Measurements from ENCODE around the gene STIMATE.

DNA sequence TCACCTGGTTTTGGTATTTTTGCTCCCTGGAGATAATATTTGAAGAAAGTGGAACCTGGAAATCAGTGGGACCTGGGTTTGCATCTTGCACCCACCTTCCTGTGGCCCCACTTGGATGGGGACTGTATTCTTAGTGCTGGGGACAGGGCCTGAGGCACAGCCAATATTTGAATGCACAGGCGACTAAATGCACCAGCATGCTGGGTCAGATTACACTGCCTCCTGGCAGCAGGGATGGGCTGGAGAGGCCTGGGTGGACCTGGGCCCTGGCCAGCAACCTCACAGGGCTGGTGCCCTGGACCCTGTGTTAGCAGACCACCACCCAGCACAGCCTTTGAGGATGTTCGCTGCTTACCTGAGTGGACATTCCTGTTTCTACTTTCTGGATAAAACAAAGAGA is 77.4 kb downstream of the STIMATE start:
- TF ChIP-seq EZH2 (IDR thresholded peaks at IDR 0.05; ENCODE audit: low read depth, unreplicated experiment) (no peak), EZH2phosphoT487 (IDR thresholded peaks at IDR 0.05; ENCODE audit: unreplicated experiment) (no peak), CREB1 (CRISPR knock-in tag; IDR thresholded peaks at IDR 0.05; ENCODE audit: low read depth) (no peak)
- TF ChIP-seq, protein P1, sequence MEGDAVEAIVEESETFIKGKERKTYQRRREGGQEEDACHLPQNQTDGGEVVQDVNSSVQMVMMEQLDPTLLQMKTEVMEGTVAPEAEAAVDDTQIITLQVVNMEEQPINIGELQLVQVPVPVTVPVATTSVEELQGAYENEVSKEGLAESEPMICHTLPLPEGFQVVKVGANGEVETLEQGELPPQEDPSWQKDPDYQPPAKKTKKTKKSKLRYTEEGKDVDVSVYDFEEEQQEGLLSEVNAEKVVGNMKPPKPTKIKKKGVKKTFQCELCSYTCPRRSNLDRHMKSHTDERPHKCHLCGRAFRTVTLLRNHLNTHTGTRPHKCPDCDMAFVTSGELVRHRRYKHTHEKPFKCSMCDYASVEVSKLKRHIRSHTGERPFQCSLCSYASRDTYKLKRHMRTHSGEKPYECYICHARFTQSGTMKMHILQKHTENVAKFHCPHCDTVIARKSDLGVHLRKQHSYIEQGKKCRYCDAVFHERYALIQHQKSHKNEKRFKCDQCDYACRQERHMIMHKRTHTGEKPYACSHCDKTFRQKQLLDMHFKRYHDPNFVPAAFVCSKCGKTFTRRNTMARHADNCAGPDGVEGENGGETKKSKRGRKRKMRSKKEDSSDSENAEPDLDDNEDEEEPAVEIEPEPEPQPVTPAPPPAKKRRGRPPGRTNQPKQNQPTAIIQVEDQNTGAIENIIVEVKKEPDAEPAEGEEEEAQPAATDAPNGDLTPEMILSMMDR (conservative IDR thresholded peaks at IDR 0.05; ENCODE audit: low read depth in 2 of 2), result no peak

Data from GM23338 (cell line).